Lung (tissue), 12 donors: ENCODE results near the gene LARP4B. TPM values are rescaled to one million over a fixed set of nuclear protein-coding genes. Genes with fewer than 3 reads are reported as not detected.

Source experiments
- ATAC-seq: fragments of 200-7000 bp; cut with Tn5 transposase; one replicate; pipeline ENCODE4 v1.9.1; 2020; ENCODE audit warnings: moderate number of reproducible peaks; ENCODE audit not compliant: insufficient read depth, low FRiP score
- DNase-seq, 3 donors: peaks; one replicate each; pipeline ENCODE4 v3.0.0-alpha.2; 2013 to 2017
- H3K27ac ChIP-seq, 2 donors: one replicate each; pipeline ENCODE4 v1.5.1; 2013; ENCODE audit warnings: mild to moderate bottlenecking in 2 of 2, moderate library complexity in 2 of 2, control low read depth in 1 of 2, inconsistent platforms in 1 of 2, low read depth in 1 of 2, low read length in 1 of 2
- H3K27me3 ChIP-seq, 3 donors: one replicate each; pipeline ENCODE4 v1.5.1; 2013; ENCODE audit warnings: low read length in 2 of 3; ENCODE audit not compliant: control insufficient read depth in 3 of 3, insufficient read depth in 3 of 3
- H3K36me3 ChIP-seq, 4 donors: one replicate each; pipeline ENCODE4 v1.5.1; 2013; ENCODE audit warnings: low read length in 4 of 4, mild to moderate bottlenecking in 1 of 4, moderate library complexity in 1 of 4; ENCODE audit not compliant: control insufficient read depth in 4 of 4, insufficient read depth in 4 of 4
- H3K4me1 ChIP-seq, 5 donors: one replicate each; pipeline ENCODE4 v1.5.1; 2013; ENCODE audit warnings: low read length in 5 of 5, mild to moderate bottlenecking in 2 of 5, moderate library complexity in 1 of 5; ENCODE audit not compliant: control insufficient read depth in 5 of 5, insufficient read depth in 5 of 5
- H3K4me3 ChIP-seq: one replicate; pipeline ENCODE4 v1.5.1; 2013; ENCODE audit warnings: mild to moderate bottlenecking, control low read depth, moderate library complexity
- H3K9ac ChIP-seq, 2 donors: one replicate each; pipeline ENCODE4 v1.5.1; 2013; ENCODE audit warnings: low read length in 2 of 2, control low read depth in 1 of 2; ENCODE audit not compliant: insufficient read depth in 1 of 2
- H3K9me3 ChIP-seq, 4 donors: one replicate each; pipeline ENCODE4 v1.5.1; 2013; ENCODE audit warnings: low read length in 3 of 4, mild to moderate bottlenecking in 1 of 4, moderate library complexity in 1 of 4; ENCODE audit not compliant: control insufficient read depth in 4 of 4, insufficient read depth in 3 of 4
- WGBS, 2 donors: extraction: QIAGEN DNeasy Blood & Tissue Kit; methylation state at CpG; one replicate each; pipeline ENCODE4 v1.1.7; 2013; 5-methylcytosine and 5-hydroxymethylcytosine counted together
- polyA plus RNA-seq, 2 donors: library from polyadenylated mRNA; stranded (reverse); fragments of 200-250 nt; gene quantifications; one replicate each; pipeline ENCODE4 v1.2.1, GENCODE V29; 2013
- total RNA-seq, 2 donors: library from RNA; depleted of rRNA in 1 of 2; stranded (reverse); fragments of >200 nt in 1 of 2; gene quantifications; one replicate each; pipeline ENCODE4 v1.2.1, GENCODE V29; 2014 to 2021
- TF ChIP-seq, protein P1 (sequence below): IDR thresholded peaks from 2 replicates; pipeline ENCODE4 v1.5.1; 2012; ENCODE audit warnings: mild to moderate bottlenecking; ENCODE audit errors: control extremely low read depth, extremely low read depth
- donor health status: control.
- donor health status: control.
- donor health status: Bipolar disorder and iron deficiency.
- donor health status: healthy.
- donor health status: DM: yes; HTN: yes; CAD: no.

LARP4B gene
- total and polyA plus RNA-seq, 4 donors = 24.7 to 133 (median 66.9) TPM

DNA sequence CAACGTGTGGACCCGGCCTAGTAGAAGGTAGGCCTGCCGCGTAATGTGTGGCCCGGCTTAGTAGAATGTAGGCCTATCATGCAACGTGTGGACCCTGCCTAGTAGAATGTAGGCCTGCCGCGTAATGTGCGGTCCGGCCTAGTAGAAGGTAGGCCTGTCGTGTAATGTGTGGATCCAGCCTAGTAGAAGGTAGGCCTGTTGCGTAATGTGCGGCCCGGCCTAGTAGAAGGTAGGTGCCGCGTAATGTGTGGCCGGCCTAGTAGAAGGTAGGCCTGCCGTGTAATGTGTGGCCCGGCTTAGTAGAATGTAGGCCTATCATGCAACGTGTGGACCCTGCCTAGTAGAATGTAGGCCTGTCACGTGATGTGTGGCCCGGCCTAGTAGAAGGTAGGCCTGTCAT is 44.8 kb upstream of the LARP4B start:
- 94 to 96% methylated on average over 22 of the region's 22 CpGs for WGBS, 2 donors

DNA sequence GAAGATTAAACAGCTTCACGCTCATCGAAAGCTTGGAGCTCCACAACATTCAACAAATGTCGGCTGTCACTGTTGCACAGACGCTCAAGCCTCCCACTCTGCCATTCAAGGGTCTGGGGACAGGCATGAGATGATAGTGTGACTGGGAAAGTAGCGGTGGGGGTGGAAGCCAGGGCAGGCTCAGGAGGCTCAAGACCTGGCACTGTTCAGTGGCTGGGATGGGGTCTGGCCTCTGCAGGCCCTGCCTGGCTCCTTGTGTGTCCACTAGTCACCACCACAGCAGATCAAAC is 43.2 kb upstream of the LARP4B start:
- Histone ChIP-seq H3K27me3 (no peaks in the 10 kb centered on the region), H3K9me3 (peaks cover 0 to 8% (median 5%) of the 10 kb centered on the region in 4 donors), H3K4me3 (no peak overlapping the region), H3K4me1 (peaks cover 0 to 26% (median 6%) of the 10 kb centered on the region in 5 donors), H3K9ac (no peak overlapping the region), H3K27ac (peak overlapping the region in 1 of 2 donors; percentile 76), H3K36me3 (peaks cover 0 to 4% (median 0%) of the 10 kb centered on the region in 4 donors)
- no peak for ATAC-seq
- DNase-seq = no peak
- 74 to 86% methylated on average over 5 of the region's 5 CpGs for WGBS, 2 donors
- TF ChIP-seq, protein P1, sequence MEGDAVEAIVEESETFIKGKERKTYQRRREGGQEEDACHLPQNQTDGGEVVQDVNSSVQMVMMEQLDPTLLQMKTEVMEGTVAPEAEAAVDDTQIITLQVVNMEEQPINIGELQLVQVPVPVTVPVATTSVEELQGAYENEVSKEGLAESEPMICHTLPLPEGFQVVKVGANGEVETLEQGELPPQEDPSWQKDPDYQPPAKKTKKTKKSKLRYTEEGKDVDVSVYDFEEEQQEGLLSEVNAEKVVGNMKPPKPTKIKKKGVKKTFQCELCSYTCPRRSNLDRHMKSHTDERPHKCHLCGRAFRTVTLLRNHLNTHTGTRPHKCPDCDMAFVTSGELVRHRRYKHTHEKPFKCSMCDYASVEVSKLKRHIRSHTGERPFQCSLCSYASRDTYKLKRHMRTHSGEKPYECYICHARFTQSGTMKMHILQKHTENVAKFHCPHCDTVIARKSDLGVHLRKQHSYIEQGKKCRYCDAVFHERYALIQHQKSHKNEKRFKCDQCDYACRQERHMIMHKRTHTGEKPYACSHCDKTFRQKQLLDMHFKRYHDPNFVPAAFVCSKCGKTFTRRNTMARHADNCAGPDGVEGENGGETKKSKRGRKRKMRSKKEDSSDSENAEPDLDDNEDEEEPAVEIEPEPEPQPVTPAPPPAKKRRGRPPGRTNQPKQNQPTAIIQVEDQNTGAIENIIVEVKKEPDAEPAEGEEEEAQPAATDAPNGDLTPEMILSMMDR = no peak

More for the DNA sequence above, 44.8 kb upstream of the LARP4B start:
- TF ChIP-seq, protein P1 = no peak
- H3K4me3 ChIP-seq = no peak overlapping the region
- peaks cover 0 to 10% (median 6%) of the 10 kb centered on the region in 5 donors for H3K4me1 ChIP-seq
- H3K27me3 ChIP-seq = no peaks in the 10 kb centered on the region
- H3K36me3 ChIP-seq = peaks cover 0 to 4% (median under 1%) of the 10 kb centered on the region in 4 donors
- ATAC-seq (no peak), DNase-seq (no peak)
- H3K9me3 ChIP-seq = peaks cover 0 to 13% (median 8%) of the 10 kb centered on the region in 4 donors
- H3K27ac ChIP-seq = no peak overlapping the region
- no peak overlapping the region for H3K9ac ChIP-seq

DNA sequence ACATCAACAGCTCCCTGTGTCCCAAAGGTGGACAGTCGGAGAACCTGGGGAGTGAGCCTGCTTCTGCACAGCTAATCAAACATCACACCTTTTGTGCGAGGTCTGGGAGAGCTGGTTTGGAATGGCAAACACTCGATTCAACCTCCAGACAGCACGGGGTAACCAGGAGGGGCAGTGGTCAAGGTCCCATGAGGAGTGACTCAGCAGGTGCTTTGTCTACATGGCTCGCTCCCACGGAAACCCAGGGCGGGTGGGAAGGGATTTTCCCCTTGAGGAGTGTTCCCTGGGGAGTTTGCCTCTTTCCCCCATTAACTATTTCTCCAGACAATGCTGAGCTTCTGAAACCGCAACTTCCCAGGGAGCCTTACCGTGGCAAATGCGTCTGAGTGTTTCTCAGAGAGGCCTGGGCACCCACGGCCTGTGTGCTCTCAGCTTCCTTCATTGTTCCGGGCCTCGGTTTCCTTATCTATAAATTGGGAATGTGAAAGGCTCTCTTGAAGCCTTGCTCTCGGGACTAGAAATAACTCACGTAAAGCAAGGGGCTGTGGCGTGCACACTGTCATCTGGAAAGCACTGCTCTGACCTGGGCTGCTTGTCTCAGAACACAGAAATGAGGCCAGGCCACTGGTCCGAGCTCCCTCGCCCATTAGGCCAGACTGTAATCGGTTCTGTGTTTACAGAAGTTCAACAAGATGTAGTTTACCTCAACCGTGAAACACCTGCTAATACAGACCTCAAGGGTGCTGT is 42.7 kb upstream of the LARP4B start:
- Histone ChIP-seq H3K36me3 (peaks cover 0 to 4% (median 0%) of the 10 kb centered on the region in 4 donors), H3K9me3 (peaks cover 0 to 5% (median 3%) of the 10 kb centered on the region in 4 donors), H3K4me3 (no peak overlapping the region), H3K4me1 (peaks cover 0 to 27% (median 6%) of the 10 kb centered on the region in 5 donors), H3K27me3 (no peaks in the 10 kb centered on the region), H3K27ac (peak overlapping the region in 1 of 2 donors; percentile 76), H3K9ac (no peak overlapping the region)
- WGBS, 2 donors = 69 to 82% methylated on average over 20 of the region's 20 CpGs
- peak; percentile 35 to 57 (median 53) for DNase-seq
- ATAC-seq = peak; percentile 64
- TF ChIP-seq, protein P1 = no peak
